SK-N-MC (cell line): ENCODE measurements around the gene CDH22.

Source experiments
- EZH2 ChIP-seq: fragments of 200-600 bp; sonication (generic); IDR thresholded peaks from one replicate; pipeline ENCODE4 v1.6.1; 2017; ENCODE audit warnings: antibody characterized with exemption
- FOXP2 ChIP-seq: optimal IDR thresholded peaks from 2 replicates; pipeline ENCODE3; 2011; ENCODE audit warnings: mild to moderate bottlenecking, moderate library complexity; ENCODE audit not compliant: insufficient read depth; ENCODE audit errors: extremely low read length, control extremely low read depth
- POLR2AphosphoS5 ChIP-seq: IDR thresholded peaks from 2 replicates; pipeline ENCODE4 v1.6.1; 2012; ENCODE audit warnings: mild to moderate bottlenecking, low read depth, low read length, borderline replicate concordance

DNA sequence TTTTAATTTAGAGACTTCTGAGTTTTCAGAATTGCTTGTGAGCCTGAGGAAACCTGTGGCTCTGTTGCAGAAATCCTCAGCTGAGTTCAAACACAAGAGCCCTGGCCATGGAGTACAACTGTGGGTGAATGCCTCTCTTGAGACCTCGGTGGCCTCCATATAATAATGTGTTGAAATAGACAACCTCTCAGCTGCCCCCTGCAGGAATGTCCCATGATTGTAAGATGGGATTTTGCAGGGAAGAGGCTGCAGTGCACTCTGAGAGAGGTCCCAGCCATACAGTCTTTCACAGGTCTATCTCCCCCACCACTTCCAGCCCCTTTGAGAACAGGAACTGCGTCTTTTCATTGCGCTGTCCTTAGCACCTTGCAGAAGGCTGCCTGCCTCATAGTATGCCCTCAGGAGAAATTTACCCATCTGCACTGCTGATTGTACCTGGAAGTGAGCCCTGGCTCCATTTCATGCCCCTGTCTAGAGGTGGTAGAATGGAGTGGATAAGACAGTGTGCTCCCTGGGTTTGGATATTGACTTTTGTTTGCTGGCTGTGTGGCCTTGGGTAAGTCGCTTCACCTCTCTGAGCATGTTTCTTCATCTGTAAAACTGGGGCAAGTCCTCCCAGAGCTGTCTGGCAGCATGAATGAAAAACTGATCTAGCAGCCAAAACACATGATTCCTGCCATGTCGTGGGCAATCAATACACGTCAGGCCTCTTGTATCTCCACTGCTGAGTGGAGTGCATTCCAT lies 16.8 kb upstream of the CDH22 start:
- TF ChIP-seq POLR2AphosphoS5 (no peak), FOXP2 (no peak), EZH2 (no peak)
